Brain microvascular endothelial cell (primary cell): Measurements from ENCODE around the gene SOX1.

Source experiments
- DNase-seq: peaks from one replicate; pipeline ENCODE4 v3.0.0-alpha.2; 2020
- H3K27ac ChIP-seq: fragments of 250-450 bp; sonication (Bioruptor Pico); 2 replicates; pipeline ENCODE4 v1.5.1; 2020; ENCODE audit warnings: mild to moderate bottlenecking, moderate library complexity
- H3K27me3 ChIP-seq: fragments of 250-450 bp; sonication (Bioruptor Pico); replicated peaks from 2 replicates; pipeline ENCODE4 v1.5.1; 2020; ENCODE audit warnings: mild to moderate bottlenecking
- H3K36me3 ChIP-seq: fragments of 250-450 bp; sonication (Bioruptor Pico); replicated peaks from 2 replicates; pipeline ENCODE4 v1.5.1; 2020; ENCODE audit warnings: mild to moderate bottlenecking
- H3K4me3 ChIP-seq: 2 replicates; pipeline ENCODE4 v1.5.1; 2011; ENCODE audit warnings: low read depth, mild to moderate bottlenecking, control low read depth, low read length, moderate library complexity
- CTCF ChIP-seq: IDR thresholded peaks from 2 replicates; pipeline ENCODE4 v1.5.1; 2011; ENCODE audit warnings: low read depth, mild to moderate bottlenecking, moderate library complexity, low read length, control low read depth, inconsistent platforms; ENCODE audit errors: missing control alignments
- in situ Hi-C: cut with HindIII; loops from 2 replicates; pipeline ENCODE4 v1.10.0; 2017; ENCODE audit warnings: low sequenced_read_pairs, low pct_ligation_motif_present

Gene SOX1

GRCh38 chr13:112117258-112117954, 50.5 kb downstream of the SOX1 start:
- no peaks in the 10 kb centered on the region for H3K27me3 ChIP-seq
- no peak overlapping the region for H3K27ac ChIP-seq
- no peaks in the 10 kb centered on the region for H3K36me3 ChIP-seq
- TF ChIP-seq CTCF, result no peak
- no peak overlapping the region for H3K4me3 ChIP-seq
- DNase-seq, result no peak
- in situ Hi-C loops, result no loop called here

- H3K36me3 ChIP-seq, result no peaks in the 10 kb centered on the region
- no peak for DNase-seq
- H3K27me3 ChIP-seq, result no peaks in the 10 kb centered on the region
- H3K27ac ChIP-seq, result no peak overlapping the region
- no peak overlapping the region for H3K4me3 ChIP-seq
- TF ChIP-seq CTCF, result no peak
- in situ Hi-C loops, result no loop called here
Measured at GRCh38 chr13:112117955-112118302, 51.0 kb downstream of the SOX1 start.

GRCh38 chr13:112118451-112119064, 51.6 kb downstream of the SOX1 start:
- Histone ChIP-seq H3K36me3 (no peaks in the 10 kb centered on the region), H3K27ac (no peak overlapping the region), H3K27me3 (no peaks in the 10 kb centered on the region), H3K4me3 (no peak overlapping the region)
- no peak for TF ChIP-seq CTCF
- in situ Hi-C loops, result no loop called here
- no peak for DNase-seq

- H3K27ac ChIP-seq, result no peak overlapping the region
- H3K36me3 ChIP-seq, result no peaks in the 10 kb centered on the region
- in situ Hi-C loops, result no loop called here
- no peaks in the 10 kb centered on the region for H3K27me3 ChIP-seq
- no peak for DNase-seq
- TF ChIP-seq CTCF, result no peak
- H3K4me3 ChIP-seq, result no peak overlapping the region
Measured at GRCh38 chr13:112119192-112120030, 52.5 kb downstream of the SOX1 start.

- H3K27ac ChIP-seq, result no peak overlapping the region
- no peak overlapping the region for H3K4me3 ChIP-seq
- in situ Hi-C loops, result no loop called here
- no peaks in the 10 kb centered on the region for H3K36me3 ChIP-seq
- no peaks in the 10 kb centered on the region for H3K27me3 ChIP-seq
- DNase-seq, result no peak
- no peak for TF ChIP-seq CTCF
Measured at GRCh38 chr13:112120031-112120373, 53.1 kb downstream of the SOX1 start.
